VCaP (cell line): Measurements from ENCODE around the gene MYL6B.

ENCODE experiments used
- H3K27ac ChIP-seq: fragments of 450-650 bp; 2 replicates; pipeline ENCODE4 v1.5.1; 2017
- CTCF ChIP-seq: fragments of 450-650 bp; conservative IDR thresholded peaks from 2 replicates; pipeline ENCODE4 v1.5.1; 2017; ENCODE audit warnings: mild to moderate bottlenecking, moderate library complexity

The MYL6B gene

DNA sequence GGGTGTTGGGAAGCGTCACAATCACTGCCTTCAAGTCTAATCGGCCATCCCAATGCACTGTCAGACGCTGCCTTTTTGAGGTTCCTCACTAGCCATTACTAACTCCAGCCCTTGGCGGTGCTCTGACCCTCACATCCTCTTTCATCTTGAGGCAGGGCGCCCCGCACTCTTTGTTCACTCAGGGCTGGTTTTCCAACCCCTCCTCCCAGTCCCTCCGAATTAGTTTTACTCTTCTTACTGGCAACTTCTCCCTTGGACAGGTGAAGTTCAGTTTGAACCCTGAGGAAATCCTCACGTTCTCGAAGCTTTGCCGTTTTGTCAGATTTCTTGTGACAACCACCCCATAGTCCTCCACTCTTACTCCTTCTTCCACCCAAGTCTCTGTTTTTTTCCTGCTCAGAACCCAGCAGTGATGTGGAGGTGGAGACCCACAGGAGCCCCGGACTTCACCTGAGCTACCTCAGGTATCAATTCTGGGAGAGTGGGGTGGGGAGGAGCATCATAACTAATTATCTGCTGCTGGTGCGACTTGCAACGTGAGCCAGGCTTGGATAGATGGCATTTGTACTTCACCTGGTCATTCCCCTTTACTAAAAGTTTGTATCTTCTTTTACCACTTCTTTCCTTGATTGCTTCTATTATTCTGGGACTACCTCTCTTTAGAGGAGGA lies 33.6 kb upstream of the MYL6B start:
- H3K27ac ChIP-seq = peak overlapping the region; percentile 98
- TF ChIP-seq CTCF = no peak

DNA sequence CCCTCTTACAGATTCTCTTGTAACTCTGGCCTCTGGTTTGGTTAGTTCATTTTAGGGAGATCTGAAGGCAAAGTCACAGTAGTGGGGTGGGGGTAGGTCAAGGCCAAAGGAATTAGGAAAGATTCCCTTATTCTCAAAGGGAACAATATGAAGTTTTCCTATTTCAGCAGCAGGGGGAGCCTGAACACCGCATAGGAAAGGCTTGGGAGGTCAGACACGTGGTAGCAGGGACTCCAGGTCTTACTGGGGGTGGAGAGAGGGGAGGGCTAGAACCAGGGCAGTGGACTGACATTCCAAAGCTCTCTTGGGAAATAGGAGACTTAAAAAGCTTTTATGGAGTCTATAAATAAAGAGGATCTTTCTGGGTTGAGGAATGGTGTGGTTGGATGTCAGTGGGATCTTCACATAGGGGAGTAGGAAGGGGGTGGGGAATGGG lies 33.0 kb upstream of the MYL6B start:
- H3K27ac ChIP-seq = peak overlapping the region; percentile 98
- peak; percentile 94 for TF ChIP-seq CTCF

GRCh38 chr12:56120158-56120846 lies 32.1 kb upstream of the MYL6B start:
- peak overlapping the region; percentile 98 for H3K27ac ChIP-seq
- no peak for TF ChIP-seq CTCF

- TF ChIP-seq CTCF = no peak
- peak overlapping the region; percentile 10; the same call in 1 of the 2 replicates for H3K27ac ChIP-seq
Observed at GRCh38 chr12:56121204-56121870, 31.1 kb upstream of the MYL6B start.

DNA sequence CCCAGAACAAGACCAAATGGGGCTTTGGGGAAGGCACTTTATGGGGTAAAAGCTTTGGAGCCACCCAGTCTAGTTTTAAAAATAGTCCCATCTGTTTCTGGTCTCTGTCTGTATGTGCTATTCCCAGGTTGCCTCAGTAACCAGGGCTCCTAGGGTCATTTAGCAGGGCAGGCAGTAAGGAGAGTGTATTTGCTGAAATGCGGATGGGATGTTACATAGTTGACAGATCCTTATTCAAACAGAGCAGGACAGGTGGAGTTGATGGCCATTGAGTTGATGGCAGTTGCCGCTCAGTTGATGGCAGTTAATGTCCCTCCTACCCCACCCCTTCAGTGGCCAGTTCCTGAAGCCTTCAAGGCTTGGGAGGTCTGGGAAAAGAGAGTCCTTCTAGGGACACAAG lies 29.8 kb upstream of the MYL6B start:
- peak overlapping the region; percentile 10; the same call in 1 of the 2 replicates for H3K27ac ChIP-seq
- no peak for TF ChIP-seq CTCF

GRCh38 chr12:56124133-56124532 lies 28.3 kb upstream of the MYL6B start:
- TF ChIP-seq CTCF = no peak

GRCh38 chr12:56126732-56127239 lies 25.6 kb upstream of the MYL6B start:
- no peak for TF ChIP-seq CTCF
- H3K27ac ChIP-seq = peak overlapping the region; percentile 86

More at GRCh38 chr12:56124133-56124532, 28.3 kb upstream of the MYL6B start:
- no peak overlapping the region for H3K27ac ChIP-seq
